Activated T-helper 2 cell treated with anti-CD3 and anti-CD28 coated beads, Interferon-gamma antibody, Interleukin-2, Interleukin-4, amounts not matched to agents 10 μg/mL and 5 μg/mL and 100 μg/mL, durations not matched to agents 14 hours and 24 hours and 36 hours (primary cell): ENCODE results near the gene TMPRSS13. TPM values are rescaled to one million over a fixed set of nuclear protein-coding genes. Genes with fewer than 3 reads are reported as not detected.

Experiments
- DNase-seq: peaks from one replicate; pipeline ENCODE4 v3.0.0; 2021; ENCODE audit warnings: low spot score
- H3K27ac Mint-ChIP-seq: one replicate; pipeline ENCODE4 v1.8.0; 2021; ENCODE audit warnings: mixed read lengths
- H3K27me3 Mint-ChIP-seq: one replicate; pipeline ENCODE4 v1.8.0; 2021; ENCODE audit warnings: low read depth, mixed read lengths
- H3K36me3 Mint-ChIP-seq: one replicate; pipeline ENCODE4 v1.8.0; 2021; ENCODE audit warnings: low read depth, mixed read lengths
- H3K4me1 Mint-ChIP-seq: one replicate; pipeline ENCODE4 v1.8.0; 2021; ENCODE audit warnings: low read depth, mixed read lengths
- H3K4me3 Mint-ChIP-seq: one replicate; pipeline ENCODE4 v1.8.0; 2021; ENCODE audit warnings: low read depth, mild to moderate bottlenecking, moderate library complexity, mixed read lengths
- H3K9me3 Mint-ChIP-seq: one replicate; pipeline ENCODE4 v1.8.0; 2021; ENCODE audit warnings: mixed read lengths
- intact Hi-C: fragments of 100-400 bp; cut with micrococcal nuclease; formaldehyde crosslinking; loops from one replicate; pipeline ENCODE4 v1.15.1; 2023
- total RNA-seq: library from RNA; stranded (reverse); gene quantifications from 2 replicates; pipeline ENCODE4 v1.2.3, GENCODE V29; 2022

Gene TMPRSS13
- total RNA-seq, 1 donor from 2014 or later = 5.3 TPM

DNA sequence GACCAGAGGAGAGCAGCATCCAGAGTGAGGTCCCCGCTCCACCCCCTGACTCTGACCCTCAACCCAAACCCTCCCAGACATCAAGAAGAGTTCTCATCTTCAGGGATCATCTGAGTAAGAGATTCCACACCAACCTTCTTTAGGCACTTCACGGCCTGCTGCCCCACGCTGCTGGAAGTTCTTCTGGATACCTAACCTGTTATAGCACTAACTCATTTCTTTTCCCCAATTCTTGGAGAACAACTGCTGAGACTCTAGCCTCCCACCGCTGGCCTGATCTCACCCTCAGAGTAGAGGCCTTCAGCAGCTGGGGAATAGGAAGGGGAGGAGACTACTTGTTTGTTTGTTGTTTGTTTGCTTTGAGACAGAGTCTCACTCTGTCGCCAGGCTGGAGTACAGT, 7.3 kb downstream of the TMPRSS13 start:
- intact Hi-C loops = no loop called here
- H3K27me3 Mint-ChIP-seq = no peaks in the 10 kb centered on the region
- H3K27ac Mint-ChIP-seq = no peak overlapping the region

DNA sequence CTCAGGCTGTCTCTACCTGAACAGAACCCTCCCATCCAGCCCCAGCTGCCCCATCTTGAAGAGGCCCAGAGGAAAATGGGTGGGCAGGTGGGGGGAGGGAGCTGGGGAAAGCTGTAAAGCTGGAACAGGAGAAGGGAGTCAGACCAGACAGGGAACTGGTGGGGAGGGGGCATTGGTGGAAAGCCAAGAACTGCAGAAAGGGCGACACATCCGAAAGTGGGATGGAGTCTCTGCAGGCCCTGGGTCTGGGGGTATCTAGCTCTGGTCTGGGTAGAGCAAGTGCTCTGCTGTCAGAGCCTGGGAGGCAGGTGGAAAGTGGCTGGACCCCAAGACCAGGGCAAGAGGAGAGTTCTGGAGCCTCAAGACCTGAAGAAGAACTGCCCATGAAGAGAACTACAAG, 7.7 kb downstream of the TMPRSS13 start:
- intact Hi-C loops = no loop called here
- no peak overlapping the region for H3K27ac Mint-ChIP-seq
- H3K9me3 Mint-ChIP-seq = no peaks in the 10 kb centered on the region

More for the DNA sequence above, 7.3 kb downstream of the TMPRSS13 start:
- no peaks in the 10 kb centered on the region for H3K36me3 Mint-ChIP-seq
- peaks cover 10% of the 10 kb centered on the region for H3K4me1 Mint-ChIP-seq
- no peaks in the 10 kb centered on the region for H3K9me3 Mint-ChIP-seq
- H3K4me3 Mint-ChIP-seq = no peak overlapping the region
- no peak for DNase-seq

GRCh38 chr11:117919781-117920221, 9.4 kb downstream of the TMPRSS13 start:
- Mint-ChIP-seq H3K9me3 (no peaks in the 10 kb centered on the region), H3K27me3 (no peaks in the 10 kb centered on the region), H3K4me3 (no peak overlapping the region), H3K36me3 (no peaks in the 10 kb centered on the region), H3K27ac (peak overlapping the region; percentile 34), H3K4me1 (peaks cover 10% of the 10 kb centered on the region)
- intact Hi-C loops = loop anchor here (1.0 kb wide), 1 partner anchor 12 kb away; no protein-coding TSS in a partner anchor
- no peak for DNase-seq

More for the DNA sequence above, 7.7 kb downstream of the TMPRSS13 start:
- no peak overlapping the region for H3K4me3 Mint-ChIP-seq
- peaks cover 10% of the 10 kb centered on the region for H3K4me1 Mint-ChIP-seq
- no peaks in the 10 kb centered on the region for H3K36me3 Mint-ChIP-seq
- DNase-seq = no peak
- no peaks in the 10 kb centered on the region for H3K27me3 Mint-ChIP-seq

- no peaks in the 10 kb centered on the region for H3K27me3 Mint-ChIP-seq
- H3K27ac Mint-ChIP-seq = peak overlapping the region; percentile 34
- intact Hi-C loops = loop anchor here (1.0 kb wide), 1 partner anchor 12 kb away; no protein-coding TSS in a partner anchor
- no peak overlapping the region for H3K4me3 Mint-ChIP-seq
- no peaks in the 10 kb centered on the region for H3K36me3 Mint-ChIP-seq
- peaks cover 10% of the 10 kb centered on the region for H3K4me1 Mint-ChIP-seq
- H3K9me3 Mint-ChIP-seq = no peaks in the 10 kb centered on the region
- DNase-seq = no peak
These were observed 9.9 kb downstream of the TMPRSS13 start for GRCh38 chr11:117919341-117919740.

- Mint-ChIP-seq H3K27me3 (no peaks in the 10 kb centered on the region), H3K9me3 (no peaks in the 10 kb centered on the region), H3K27ac (no peak overlapping the region), H3K4me1 (peaks cover 10% of the 10 kb centered on the region), H3K4me3 (no peak overlapping the region), H3K36me3 (no peaks in the 10 kb centered on the region)
- intact Hi-C loops = loop anchor here (1.0 kb wide), 1 partner anchor 11 kb away; no protein-coding TSS in a partner anchor
- no peak for DNase-seq
These were observed 10.6 kb downstream of the TMPRSS13 start for GRCh38 chr11:117918366-117919255.

GRCh38 chr11:117917591-117918151, 11.5 kb downstream of the TMPRSS13 start:
- Mint-ChIP-seq H3K27me3 (no peaks in the 10 kb centered on the region), H3K4me1 (peaks cover 13% of the 10 kb centered on the region), H3K4me3 (no peak overlapping the region), H3K9me3 (no peaks in the 10 kb centered on the region), H3K36me3 (no peaks in the 10 kb centered on the region), H3K27ac (no peak overlapping the region)
- intact Hi-C loops = no loop called here
- no peak for DNase-seq

GRCh38 chr11:117916956-117917355, 12.2 kb downstream of the TMPRSS13 start:
- no peaks in the 10 kb centered on the region for H3K27me3 Mint-ChIP-seq

GRCh38 chr11:117915672-117916235, 13.4 kb downstream of the TMPRSS13 start:
- no peak overlapping the region for H3K27ac Mint-ChIP-seq
- no peaks in the 10 kb centered on the region for H3K9me3 Mint-ChIP-seq
- no peaks in the 10 kb centered on the region for H3K27me3 Mint-ChIP-seq
- H3K36me3 Mint-ChIP-seq = no peaks in the 10 kb centered on the region
- H3K4me3 Mint-ChIP-seq = no peak overlapping the region
- DNase-seq = no peak
- intact Hi-C loops = no loop called here
- H3K4me1 Mint-ChIP-seq = peaks cover 16% of the 10 kb centered on the region

More at GRCh38 chr11:117916956-117917355, 12.2 kb downstream of the TMPRSS13 start:
- Mint-ChIP-seq H3K4me1 (peaks cover 16% of the 10 kb centered on the region), H3K36me3 (no peaks in the 10 kb centered on the region), H3K9me3 (no peaks in the 10 kb centered on the region), H3K27ac (no peak overlapping the region), H3K4me3 (no peak overlapping the region)
- DNase-seq = no peak
- intact Hi-C loops = no loop called here

DNA sequence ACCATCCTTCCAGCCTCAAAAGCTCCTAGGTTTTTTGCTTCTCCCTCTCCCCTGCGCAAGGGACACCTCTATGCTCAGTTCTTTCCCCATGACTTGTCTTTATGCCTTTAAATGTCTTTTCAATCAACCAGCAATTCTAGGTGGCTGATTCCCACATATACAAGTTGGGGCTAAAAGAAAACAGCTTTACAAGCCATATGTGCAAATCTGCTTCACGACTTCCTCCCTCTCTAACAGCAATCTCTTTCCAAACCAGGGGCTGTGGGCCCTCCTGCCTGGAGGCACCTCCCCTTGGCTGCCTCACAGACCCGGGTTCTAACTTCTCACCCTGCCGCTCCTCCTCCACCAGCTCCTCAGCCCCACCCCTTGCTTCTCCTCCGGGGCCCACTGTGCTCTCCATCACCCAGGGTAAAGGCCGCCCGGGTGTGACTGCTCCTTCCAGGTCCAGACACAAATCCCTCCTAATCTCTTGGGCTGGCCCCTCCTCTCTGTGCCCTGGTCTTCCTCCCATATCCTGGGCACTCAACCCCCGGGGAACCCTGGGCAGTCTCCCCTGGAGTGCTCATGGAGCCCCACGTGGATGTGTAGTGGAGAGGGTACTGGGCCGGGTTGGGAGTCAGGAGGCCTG, 14.1 kb downstream of the TMPRSS13 start:
- no peak for DNase-seq
- no peaks in the 10 kb centered on the region for H3K27me3 Mint-ChIP-seq
- H3K27ac Mint-ChIP-seq = no peak overlapping the region
- H3K4me3 Mint-ChIP-seq = no peak overlapping the region
- no peaks in the 10 kb centered on the region for H3K9me3 Mint-ChIP-seq
- H3K4me1 Mint-ChIP-seq = peaks cover 16% of the 10 kb centered on the region
- H3K36me3 Mint-ChIP-seq = no peaks in the 10 kb centered on the region
- intact Hi-C loops = no loop called here

DNA sequence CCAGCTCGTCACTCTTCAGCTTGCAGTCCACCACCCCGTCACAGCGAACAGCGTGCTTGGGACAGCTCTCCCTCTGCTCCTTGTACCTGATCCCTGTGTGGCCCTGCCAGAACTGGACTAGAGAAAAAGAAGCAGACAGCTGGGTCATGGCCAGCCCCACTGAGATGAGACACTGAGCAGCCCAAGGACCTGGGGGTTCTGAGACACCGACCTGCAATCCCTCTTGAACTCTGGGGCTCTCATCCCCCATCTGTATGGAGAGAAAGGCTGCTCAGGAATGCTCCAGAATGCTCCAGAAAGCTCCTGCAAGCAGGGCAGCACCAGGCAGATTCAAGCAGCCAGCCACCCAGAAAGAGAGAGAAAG, 14.8 kb downstream of the TMPRSS13 start:
- no peaks in the 10 kb centered on the region for H3K9me3 Mint-ChIP-seq
- no peak for DNase-seq
- no peak overlapping the region for H3K27ac Mint-ChIP-seq
- no peaks in the 10 kb centered on the region for H3K27me3 Mint-ChIP-seq
- peaks cover 11% of the 10 kb centered on the region for H3K4me1 Mint-ChIP-seq
- no peak overlapping the region for H3K4me3 Mint-ChIP-seq
- no peaks in the 10 kb centered on the region for H3K36me3 Mint-ChIP-seq
- intact Hi-C loops = no loop called here

DNA sequence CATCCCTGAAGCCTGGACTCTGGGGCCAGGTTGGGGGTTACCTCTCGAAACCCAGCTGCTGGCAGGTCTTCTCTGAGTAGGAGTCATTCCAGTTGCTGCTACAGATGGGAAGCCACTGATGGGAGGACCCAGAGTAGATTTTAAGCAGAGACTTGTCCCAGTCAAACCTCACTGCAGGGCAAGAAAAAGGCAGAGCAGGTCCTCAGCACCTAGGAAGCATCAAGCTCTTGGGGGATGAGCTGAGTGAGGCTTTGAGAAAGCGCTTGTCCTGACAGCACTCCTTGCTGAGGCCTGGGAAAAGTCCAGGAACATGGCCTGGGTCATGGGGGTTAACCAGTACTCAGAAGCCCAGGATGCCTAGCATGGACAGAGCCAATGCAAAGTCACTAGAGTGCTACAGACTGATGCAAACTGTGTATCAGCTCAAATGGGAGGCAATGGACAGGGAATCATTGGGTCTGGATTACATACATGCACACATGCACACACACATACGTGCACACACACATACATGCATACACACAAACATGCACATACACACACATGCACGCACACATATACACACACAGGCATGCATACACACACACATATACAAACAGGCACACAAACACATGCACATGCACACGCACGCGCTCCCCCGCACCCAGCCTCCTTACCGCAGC, 15.3 kb downstream of the TMPRSS13 start:
- intact Hi-C loops = no loop called here
- H3K9me3 Mint-ChIP-seq = no peaks in the 10 kb centered on the region
- H3K4me3 Mint-ChIP-seq = no peak overlapping the region
- peaks cover 11% of the 10 kb centered on the region for H3K4me1 Mint-ChIP-seq
- no peak overlapping the region for H3K27ac Mint-ChIP-seq
- DNase-seq = no peak
- H3K27me3 Mint-ChIP-seq = no peaks in the 10 kb centered on the region
- H3K36me3 Mint-ChIP-seq = no peaks in the 10 kb centered on the region

GRCh38 chr11:117912497-117912896, 16.7 kb downstream of the TMPRSS13 start:
- no peak for DNase-seq
- no peak overlapping the region for H3K27ac Mint-ChIP-seq
- H3K9me3 Mint-ChIP-seq = no peaks in the 10 kb centered on the region
- intact Hi-C loops = no loop called here
- no peak overlapping the region for H3K4me3 Mint-ChIP-seq
- H3K27me3 Mint-ChIP-seq = no peaks in the 10 kb centered on the region
- no peaks in the 10 kb centered on the region for H3K36me3 Mint-ChIP-seq
- H3K4me1 Mint-ChIP-seq = peaks cover 23% of the 10 kb centered on the region
